ENCODE data around the gene TCAIM.
A peak's percentile ranks its signal among the peaks of the same experiment; 100 is the strongest.

TCAIM gene, protein sequence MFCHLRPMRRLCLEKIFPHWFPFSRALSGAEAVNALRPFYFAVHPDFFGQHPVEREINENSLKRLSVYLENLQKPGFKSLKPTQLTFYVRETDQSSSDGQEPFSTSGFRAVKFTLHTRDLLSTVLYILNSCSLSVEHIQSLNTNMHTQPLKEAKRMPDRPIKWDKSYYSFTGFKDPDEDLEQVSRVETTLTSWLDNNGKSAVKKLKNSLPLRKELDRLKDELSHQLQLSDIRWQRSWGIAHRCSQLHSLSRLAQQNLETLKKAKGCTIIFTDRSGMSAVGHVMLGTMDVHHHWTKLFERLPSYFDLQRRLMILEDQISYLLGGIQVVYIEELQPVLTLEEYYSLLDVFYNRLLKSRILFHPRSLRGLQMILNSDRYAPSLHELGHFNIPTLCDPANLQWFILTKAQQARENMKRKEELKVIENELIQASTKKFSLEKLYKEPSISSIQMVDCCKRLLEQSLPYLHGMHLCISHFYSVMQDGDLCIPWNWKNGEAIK

DNA sequence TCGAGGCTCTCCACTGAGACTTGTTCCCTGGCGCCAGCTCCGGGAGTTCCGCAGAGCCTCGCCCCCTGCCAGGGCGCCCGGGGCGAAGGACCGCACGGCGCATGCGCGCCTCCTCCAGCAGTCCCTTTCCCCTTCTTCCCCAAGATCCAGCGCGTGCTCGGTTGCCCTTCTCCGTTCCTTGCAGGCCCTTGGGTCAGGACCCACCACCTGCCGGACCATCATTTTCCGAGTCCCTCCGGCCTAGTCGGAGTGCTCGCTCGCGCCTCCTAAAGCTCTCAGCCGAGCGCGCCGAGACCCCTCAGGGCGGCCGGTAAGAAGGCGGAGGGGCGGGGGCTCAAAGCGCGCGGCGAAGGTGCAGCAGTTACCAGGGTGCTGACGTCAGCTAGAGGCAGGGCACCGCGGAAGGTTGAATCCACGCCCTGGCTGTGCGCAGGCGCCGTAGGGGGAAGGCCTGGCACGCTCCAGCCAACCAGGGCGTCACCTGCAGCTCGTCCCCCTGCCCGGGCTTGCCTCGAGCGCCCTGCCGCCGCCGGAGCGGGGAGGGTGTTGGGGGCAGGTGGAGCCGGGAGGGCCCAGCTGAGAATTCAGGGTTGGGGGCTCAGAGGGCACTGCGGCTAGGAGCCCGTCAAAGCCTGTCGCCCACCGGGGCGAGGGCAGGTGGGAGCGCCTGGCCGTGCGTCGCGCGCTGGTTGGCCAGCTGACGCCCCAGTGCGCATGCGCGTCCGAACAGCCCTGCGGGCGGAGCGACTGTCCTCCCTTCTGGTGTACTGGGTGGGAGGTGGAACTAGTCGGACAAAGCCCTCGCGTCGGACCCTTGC is at the start of gene TCAIM:
TCAIM (plus strand) TSS at position 757 of the 818 bp plus-strand sequence. CDS start 16,017 bp downstream, outside the sequence.
- peak; percentile 98 to 99 for DNase-seq

DNA sequence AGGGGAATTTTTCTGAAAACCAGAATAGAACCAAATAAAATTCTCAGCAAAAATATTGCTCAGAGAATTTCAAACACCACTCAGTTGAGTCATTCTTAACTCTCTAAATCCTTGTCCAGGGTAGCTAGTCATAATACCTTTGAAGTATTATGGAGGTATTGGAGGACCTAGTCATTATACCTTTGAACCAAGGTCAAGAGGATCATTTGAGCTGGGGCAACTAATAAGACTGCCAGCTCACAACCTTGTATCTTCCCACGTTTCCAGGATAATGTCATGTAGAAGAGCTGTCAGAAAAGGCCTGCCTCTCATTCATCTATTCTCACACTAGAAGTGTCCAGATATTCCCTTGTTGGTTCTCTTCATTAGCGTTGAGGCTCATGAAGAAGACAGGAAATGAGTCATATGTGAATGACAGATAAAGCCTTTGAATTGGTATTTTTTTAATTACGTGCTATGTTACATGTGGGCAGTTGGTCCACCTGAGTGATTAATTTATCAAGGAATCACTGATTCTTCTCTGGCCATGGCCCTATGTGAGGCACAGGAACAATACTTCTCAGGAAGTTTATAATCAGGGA is 48.6 kb upstream of the TCAIM start:
- no peak for DNase-seq

DNA sequence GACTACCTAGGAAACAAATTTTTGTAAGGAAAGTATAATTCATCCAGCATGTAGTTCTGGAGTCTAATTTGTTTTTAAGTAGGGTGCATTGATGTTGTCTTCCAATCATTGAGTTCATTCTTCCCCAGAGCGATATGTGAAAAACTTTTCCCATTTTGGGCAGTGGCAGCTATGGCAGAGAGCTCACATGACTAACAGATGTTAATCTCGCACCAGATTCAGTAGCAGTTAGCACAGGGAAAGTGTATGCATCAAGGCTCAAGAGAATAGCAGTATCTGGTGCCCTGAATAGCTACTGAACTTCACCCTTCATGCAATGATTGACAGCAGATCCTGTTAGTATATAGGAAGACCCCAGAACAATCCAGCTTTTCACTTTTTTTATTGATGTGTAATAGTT is 46.3 kb upstream of the TCAIM start:
- DNase-seq = no peak

DNA sequence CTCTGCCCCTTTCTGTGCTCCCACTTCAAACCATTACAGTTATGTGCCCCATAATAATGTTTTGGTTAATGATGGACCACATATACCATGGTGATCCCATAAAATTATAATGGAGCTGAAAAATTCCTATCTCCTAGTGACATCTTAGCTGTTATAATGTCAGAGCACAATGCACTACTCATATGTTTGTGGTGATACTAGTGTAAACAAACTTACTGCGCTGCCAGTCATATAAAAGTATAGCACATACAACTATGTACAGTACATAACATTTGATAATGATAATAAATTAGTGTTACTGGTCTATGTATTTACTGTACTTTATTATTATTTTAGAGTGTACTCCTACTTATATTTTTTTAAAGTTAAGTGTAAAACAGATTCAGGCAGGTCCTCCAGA is 45.6 kb upstream of the TCAIM start:
- DNase-seq = no peak

DNA sequence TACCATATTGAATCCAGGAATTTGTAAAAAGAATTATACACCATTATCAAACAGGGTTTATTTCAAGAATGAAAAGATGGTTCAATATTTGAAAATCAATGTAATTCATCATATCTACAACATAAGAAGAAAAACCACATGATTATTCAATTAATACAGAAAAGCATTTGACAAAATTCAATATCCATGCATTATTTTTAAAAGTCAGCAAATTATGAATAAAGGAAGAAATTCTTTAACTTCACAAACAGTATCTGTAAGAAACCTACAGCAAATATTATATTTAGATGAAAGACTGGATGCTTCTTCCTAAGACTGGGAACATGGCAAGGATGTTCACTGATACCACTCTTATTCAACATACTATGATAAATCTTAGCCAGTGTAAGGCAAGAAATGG is 41.3 kb upstream of the TCAIM start:
- no peak for DNase-seq

DNA sequence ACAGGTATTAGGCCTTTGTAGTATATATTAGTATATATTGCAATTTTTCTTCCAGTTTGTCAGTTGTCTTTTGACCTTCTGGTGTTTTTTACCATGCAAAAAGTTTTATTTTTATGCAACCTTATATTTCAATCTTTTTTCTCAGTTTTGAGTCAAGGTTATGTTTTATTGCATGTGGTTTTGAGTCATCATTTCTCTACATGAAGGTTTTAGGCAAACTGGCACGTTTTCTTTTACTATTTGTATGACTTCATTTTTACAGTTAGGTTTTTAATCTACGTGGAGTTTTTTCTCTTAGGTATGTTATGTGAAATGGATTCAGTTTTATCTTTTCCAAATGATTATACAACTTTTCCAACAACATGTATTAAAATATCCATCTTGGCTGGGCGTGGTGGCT is 36.8 kb upstream of the TCAIM start:
- no peak for DNase-seq

DNA sequence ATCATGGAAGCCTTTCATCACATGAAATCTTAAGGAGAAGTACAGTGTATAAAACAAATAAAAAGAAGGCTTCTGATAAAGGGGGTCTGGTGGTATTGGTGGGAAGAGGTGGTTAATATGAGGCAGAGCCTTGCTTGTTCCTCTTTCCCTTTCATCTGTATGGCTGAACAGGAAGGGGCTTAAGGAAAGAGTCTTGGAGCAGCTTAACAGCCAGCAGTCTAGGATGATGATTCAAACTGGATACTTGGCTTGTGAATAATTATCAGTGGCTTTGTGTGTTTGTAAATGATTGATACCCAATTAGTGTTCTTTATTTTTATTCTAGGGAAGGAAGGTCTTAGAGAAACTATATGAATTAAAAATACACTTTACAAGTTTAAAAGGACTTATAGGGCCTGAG is 29.1 kb upstream of the TCAIM start:
- DNase-seq = no peak

DNA sequence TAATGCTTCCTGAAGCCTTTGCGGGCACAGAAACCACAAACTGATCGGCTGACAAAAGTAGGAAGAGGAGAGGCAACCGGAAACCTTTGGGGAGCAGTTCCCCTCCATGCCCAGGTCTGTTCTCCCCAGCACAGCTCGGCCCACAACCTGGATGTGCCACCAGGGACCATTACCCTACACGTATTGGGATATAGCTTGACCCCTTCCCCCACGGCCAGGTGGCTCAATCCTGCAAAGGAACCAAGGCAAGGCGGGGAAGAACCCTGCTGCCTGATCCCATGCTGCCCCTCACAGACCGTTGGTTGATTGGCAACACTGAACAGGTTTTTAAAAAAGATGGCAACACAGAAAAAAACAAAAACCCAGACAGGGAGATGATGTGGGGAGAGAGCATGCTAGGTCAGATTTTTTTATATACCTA is 19.7 kb upstream of the TCAIM start:
- no peak for DNase-seq

DNA sequence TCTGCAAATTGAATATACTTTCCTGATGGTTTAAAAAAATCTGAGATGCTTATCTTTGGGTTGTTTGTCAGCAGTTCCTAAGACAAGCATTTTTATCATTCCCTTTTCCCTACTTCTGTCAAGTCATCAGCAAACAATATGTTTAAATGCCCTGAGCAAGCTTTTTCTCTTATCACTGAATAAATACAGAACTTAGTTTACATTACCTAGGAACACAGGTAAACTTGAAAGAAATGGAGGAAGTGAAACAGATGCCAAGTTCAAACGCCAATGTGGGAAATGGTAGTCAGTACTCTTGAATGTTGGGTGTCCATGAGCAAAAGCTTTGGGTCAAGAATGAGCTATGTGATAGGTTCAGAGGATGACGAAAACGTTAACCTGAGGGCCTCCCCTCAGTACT is 17.2 kb upstream of the TCAIM start:
- no peak for DNase-seq

DNA sequence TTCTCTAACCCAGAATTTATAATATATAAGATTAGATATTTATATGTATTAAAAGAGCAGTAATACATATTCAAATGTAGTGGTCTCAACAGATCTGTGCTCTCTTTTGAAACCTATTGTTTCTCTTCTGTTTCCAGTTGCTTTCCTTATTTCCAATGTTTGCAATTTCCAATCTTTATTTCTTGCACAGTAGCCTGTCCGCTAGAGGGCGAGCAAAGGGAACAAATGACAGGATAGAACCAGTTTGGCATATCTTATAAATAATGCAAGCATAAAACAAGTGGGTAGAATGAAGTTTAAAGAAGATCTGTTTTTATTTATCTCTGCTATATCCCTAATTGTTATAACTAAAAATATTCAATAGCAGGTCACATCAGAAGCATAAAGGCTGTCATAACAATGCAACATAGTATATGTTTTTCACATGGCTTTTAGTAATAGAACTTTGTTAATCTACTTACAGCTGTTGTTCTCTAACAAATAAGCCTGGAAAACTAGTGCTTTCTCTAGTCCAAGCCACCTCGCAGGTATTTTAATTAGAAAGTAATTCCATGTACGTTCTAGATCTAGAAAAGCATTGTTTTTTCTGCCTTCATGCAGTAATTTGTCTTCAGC is 15.1 kb upstream of the TCAIM start:
- peak; percentile 43 to 50 for DNase-seq

DNA sequence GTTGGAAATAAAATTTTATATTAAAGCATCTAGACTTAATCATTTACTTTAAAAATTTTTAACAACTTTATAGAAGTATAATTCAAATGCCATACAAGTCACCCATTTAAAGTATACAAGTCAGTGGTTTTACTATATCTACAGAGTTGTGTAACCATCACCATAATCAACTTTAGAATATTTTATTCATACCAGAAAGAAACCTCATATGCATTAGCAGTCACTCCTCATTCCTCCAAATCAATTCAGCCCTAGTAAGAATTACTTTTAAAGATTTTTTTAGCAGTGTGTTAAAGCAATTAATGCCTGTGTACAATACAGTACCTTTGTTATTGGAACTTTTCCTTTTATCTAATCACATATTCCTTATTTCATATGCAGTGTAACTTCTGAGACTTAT is 14.0 kb upstream of the TCAIM start:
- no peak for DNase-seq

DNA sequence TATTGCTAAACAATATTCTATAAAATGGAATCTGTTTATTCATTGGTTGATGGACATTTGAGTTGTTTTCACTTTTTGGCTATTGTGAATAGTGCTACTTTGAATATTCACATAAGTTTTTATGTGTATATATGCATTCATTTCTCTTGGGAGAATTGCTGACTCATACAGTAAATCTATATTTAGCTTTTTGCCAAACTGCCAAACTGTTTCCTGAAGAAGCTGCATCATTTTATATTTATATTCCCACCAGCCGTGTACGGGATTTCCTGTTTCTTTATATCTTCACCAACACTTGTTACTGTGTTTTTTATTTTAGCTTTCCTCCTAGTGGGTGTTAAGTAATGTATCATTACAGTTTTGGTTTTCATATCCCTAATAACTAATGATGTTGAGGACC is 12.5 kb upstream of the TCAIM start:
- no peak for DNase-seq

DNA sequence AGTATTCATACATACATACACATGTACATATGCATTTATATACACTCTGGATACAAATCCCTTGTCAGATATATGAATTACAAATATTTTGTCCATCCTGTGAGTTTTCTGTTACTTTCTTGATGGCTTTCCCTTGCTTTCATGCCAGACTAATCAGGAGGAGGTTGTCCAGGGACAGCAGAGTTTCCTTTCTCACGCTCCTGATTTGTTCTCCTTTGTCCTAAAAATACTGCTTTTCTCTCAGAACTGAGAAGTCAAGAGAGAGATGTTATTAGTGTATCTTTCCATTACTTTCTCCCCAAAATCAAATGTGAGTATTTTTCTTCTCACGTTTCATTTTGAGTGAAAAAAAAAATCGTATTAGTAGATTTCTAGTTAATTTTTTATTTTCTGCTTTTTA is 12.1 kb upstream of the TCAIM start:
- DNase-seq = no peak

DNA sequence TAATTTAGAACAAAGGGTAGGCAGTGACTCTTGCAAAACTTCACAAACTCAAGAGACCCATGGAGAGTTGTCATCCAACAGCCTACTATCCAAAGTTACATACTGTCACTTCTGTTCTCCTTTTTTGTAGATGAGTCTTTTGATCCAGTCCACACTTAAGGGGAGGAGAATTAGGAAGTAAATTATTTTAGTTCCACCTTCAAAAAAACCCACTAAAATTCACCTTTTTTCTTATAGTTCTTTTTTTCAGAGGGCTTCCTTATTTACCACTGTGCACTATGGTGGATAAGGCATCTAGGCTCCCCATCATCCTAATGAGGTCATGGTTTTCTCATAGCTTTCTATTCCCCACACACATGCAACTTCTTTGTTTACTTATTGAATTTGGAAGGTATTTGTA is 8.6 kb upstream of the TCAIM start:
- DNase-seq = no peak

DNA sequence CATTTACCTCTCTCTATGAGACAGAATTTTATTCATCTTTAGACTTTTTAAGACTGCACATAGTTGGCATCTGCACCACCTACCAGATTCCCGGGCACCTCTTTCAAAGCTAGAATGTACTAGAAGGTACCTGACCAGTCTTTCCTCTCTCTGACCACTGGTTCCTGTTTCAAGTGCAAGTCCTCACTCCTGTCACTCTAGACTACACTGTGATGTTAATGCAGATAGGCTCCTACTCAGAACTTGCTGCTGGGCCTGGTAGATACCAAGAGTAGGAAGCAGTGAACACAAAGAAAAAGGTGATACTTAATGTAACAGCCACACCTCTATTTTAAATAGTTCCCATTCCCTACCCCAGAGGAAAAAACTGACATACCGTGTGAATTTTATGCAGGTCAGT is 8.1 kb upstream of the TCAIM start:
- no peak for DNase-seq

DNA sequence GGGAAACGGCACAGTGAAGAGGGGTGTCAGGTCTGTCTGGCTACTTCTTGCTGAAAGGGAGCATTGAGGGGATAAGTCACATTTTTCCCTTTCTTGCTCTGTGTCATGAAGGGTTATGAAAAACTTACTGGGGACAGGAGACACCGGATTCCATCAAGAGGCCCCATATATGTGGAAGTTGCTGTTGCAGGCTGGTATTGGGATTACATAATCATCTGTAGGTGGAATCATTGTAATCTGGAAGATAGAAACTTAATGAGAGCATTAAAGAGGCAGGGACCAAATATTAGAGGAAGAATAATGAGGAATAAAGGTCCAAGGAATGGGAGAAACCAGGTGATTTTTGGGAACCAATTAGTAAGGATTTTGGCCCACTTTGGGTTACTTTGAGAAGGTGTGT is 4.2 kb upstream of the TCAIM start:
- no peak for DNase-seq

DNA sequence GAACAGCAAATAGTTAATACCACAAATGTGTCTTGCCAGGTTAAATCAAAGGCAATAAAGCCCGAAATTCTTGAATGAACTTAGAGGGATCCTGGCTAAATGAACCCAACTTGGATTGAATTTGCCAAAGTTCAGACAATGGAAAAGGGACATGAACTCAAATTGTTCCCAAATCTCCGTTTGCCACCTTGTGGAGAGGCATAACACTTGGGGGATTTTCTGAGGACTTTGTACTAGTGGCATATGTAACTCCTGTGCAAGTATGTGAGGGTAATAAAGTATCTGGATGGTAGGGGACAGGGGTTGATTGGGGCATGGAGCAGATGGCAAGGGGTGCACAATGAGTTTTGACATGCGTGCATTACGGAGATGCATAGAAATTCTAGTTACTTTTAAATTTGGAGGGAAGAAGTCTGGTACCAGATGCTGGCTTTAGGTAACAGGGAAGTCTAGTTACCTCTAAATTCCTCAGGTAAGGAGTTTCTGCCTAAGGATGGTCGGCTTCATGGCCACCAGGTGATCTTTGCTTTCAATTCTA is 1.2 kb upstream of the TCAIM start:
- DNase-seq = no peak

DNA sequence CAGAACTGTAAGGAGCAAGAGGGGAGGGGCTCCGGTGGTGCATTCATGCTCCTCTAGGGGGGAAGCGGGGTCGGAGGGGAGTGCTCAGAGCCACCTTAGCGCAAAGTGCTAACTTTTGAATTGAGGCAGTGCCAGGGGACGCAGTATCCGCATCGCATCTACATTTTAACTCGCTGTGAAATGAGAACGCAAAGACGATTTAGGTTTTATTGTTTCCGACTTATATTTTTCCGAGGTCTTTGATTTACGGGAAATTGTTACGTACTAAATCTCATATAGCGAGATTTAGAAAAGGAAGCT is 212 bp downstream of the TCAIM start:
- no peak for DNase-seq

DNA sequence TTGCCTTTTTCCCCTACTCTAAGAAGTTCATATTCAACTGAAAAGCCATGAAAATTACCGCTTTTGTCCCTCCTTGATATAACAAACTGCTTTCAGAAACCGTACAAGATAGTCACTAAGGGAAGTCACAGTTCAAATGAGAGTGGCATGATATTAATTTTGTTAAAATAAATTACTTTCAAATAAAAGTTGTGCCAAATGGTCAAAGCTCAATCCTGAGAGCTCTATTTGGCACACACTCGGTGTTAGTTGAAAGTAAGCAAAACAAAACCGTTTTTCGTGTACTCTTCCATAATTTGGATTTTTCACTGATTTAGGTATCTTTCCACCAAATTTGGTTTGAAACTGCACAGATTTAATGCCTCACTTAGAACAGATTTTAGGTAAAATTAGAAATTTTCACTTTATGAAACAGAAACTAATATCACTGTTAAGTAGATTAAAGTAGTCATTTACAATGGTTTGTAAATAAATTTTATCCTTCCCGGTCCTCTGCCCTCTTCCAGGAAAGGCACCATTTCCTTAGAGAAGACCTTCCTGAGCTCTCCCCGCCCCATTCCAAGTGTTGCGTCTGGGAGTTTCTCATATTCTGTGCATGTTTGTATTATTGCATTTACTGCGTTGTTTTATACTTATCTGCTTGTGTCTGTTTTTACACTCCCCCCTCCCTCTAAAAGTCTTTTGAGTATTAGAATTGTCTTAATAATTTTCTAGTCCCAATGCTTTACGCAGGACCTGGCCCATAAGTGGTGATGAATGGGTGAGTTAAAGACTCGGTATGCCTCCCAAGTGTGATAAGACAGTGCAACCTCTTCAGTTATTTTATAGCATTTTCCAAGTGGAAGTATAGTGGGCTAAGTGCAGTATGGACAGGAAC is 853 bp downstream of the TCAIM start:
- DNase-seq = no peak

DNA sequence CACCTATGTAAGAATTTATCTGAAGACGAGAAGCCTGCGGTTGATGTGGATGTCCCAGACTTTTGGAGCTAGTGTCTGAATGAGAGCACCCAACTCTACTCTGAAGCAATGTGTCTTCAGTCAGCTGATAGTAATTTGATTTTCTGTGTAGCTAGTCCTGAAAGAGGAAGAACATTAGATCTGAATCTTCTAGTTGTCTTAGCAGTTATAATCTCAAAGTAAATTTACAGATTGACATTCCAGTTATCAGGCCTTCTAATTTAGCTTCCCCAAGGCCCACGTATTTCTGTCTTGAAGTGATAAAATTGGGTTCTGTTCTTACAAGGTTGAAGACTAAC is 1.5 kb downstream of the TCAIM start:
- no peak for DNase-seq

DNA sequence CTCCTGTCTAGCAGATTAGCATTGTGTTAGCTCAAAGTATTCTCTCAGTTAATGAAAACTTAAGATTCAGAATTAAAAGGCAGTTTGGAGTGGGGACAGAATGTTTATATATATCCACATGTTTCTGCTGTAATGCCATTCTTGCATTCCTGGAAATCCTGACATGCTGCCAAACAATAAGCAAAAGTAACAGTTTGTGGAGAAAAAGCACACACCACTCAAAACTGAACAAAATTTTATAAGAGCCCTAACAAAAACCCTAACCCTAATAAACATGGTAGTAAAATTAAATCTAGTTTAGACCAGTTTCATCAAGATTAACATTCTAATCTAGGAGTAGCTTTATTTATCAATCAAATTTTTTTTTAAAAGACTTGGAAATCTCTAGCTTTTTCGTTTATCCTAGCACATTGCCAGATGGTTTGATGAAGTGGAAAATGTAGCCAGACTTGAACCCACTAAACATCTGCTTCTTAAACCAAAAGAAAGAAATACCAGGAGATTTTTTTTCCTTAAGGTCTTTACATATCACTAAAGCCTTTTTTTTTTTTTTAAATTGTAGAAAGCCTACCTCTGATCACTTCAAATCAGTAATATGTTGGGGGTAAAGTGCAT is 3.7 kb downstream of the TCAIM start:
- DNase-seq = no peak

DNA sequence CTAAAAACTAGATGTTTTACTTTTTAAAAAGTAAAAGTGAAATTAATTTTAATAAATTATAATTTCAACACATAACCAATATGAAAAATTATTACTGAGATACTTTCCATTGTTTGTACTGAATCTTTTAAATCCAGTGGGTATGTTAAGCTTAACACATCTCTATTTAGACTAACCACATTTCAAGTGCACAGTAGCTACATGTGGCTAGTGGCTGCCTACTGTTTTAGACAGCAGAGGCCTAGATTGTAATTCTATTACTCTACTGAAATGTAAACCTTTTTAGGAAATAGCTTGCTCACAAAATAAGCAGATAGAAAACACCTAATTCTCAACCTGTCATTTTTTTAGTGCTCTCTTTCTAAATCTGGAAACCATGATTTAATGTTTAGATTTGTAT is 4.9 kb downstream of the TCAIM start:
- DNase-seq = no peak
